Mesenchymal stem cell (in vitro differentiated cells and primary cell): ENCODE measurements around the gene CELF4.

Experiments used
- DNase-seq: peaks from one replicate; pipeline ENCODE4 v3.0.0-alpha.2; 2013
- H2AFZ ChIP-seq: one replicate; pipeline ENCODE4 v1.6.1; 2013; ENCODE audit warnings: low read depth, mild to moderate bottlenecking, control low read depth, inconsistent platforms, low read length, moderate library complexity
- H2AK5ac ChIP-seq: 2 replicates; pipeline ENCODE4 v1.6.1; 2013; ENCODE audit warnings: low read length, moderate library complexity, mild to moderate bottlenecking, inconsistent platforms; ENCODE audit not compliant: severe bottlenecking
- H2BK120ac ChIP-seq: one replicate; pipeline ENCODE4 v1.6.1; 2013; ENCODE audit warnings: low read depth, mild to moderate bottlenecking, inconsistent platforms, low read length, moderate library complexity
- H2BK12ac ChIP-seq, 2 experiments: one replicate each; pipeline ENCODE4 v1.6.1; 2013; ENCODE audit warnings: inconsistent platforms in 2 of 2, low read length in 2 of 2, mild to moderate bottlenecking in 2 of 2, moderate library complexity in 2 of 2, control low read depth in 1 of 2
- H2BK15ac ChIP-seq: one replicate; pipeline ENCODE4 v1.6.1; 2013; ENCODE audit warnings: mild to moderate bottlenecking, low read depth, inconsistent platforms; ENCODE audit not compliant: poor library complexity, severe bottlenecking
- H2BK5ac ChIP-seq: 2 replicates; pipeline ENCODE4 v1.6.1; 2013; ENCODE audit warnings: low read depth, mild to moderate bottlenecking, low read length, control low read depth, inconsistent platforms; ENCODE audit not compliant: poor library complexity, severe bottlenecking
- H3K14ac ChIP-seq, 2 experiments: one replicate each; pipeline ENCODE4 v1.6.1; 2013; ENCODE audit warnings: inconsistent platforms in 2 of 2, low read length in 2 of 2, control low read depth in 1 of 2, mild to moderate bottlenecking in 1 of 2, moderate library complexity in 1 of 2
- H3K18ac ChIP-seq, 2 experiments: one replicate each; pipeline ENCODE4 v1.6.1; 2013; ENCODE audit warnings: inconsistent platforms in 2 of 2, low read length in 2 of 2, control low read depth in 1 of 2, low read depth in 1 of 2, mild to moderate bottlenecking in 1 of 2
- H3K23ac ChIP-seq, 2 experiments: one replicate each; pipeline ENCODE4 v1.6.1; 2013; ENCODE audit warnings: inconsistent platforms in 2 of 2, low read length in 2 of 2, mild to moderate bottlenecking in 2 of 2, moderate library complexity in 2 of 2, control low read depth in 1 of 2
- H3K27ac ChIP-seq: 2 replicates; pipeline ENCODE4 v1.5.1; 2013; ENCODE audit warnings: mild to moderate bottlenecking, moderate library complexity, low read length, control low read depth, inconsistent platforms; ENCODE audit not compliant: poor library complexity, severe bottlenecking
- H3K27me3 ChIP-seq, 2 experiments: 2 replicates each; pipeline versions ENCODE4 v1.6.1 to v1.7.0; 2013; ENCODE audit warnings: low read length in 2 of 2, mild to moderate bottlenecking in 2 of 2, moderate library complexity in 2 of 2, control low read depth in 1 of 2, inconsistent platforms in 1 of 2; ENCODE audit not compliant: control insufficient read depth in 1 of 2, insufficient read depth in 1 of 2
- H3K36me3 ChIP-seq, 2 experiments: 2 replicates each; pipeline versions ENCODE4 v1.6.1 to v1.7.0; 2013; ENCODE audit warnings: low read length in 2 of 2, control low read depth in 1 of 2, inconsistent platforms in 1 of 2, low read depth in 1 of 2, mild to moderate bottlenecking in 1 of 2; ENCODE audit not compliant: insufficient read depth in 2 of 2, control insufficient read depth in 1 of 2
- H3K4ac ChIP-seq, 2 experiments: one replicate each; pipeline ENCODE4 v1.6.1; 2013; ENCODE audit warnings: inconsistent platforms in 2 of 2, low read length in 2 of 2, mild to moderate bottlenecking in 2 of 2, moderate library complexity in 2 of 2, control low read depth in 1 of 2, low read depth in 1 of 2
- H3K4me1 ChIP-seq: 2 replicates; pipeline ENCODE4 v1.6.1; 2013; ENCODE audit warnings: low read depth, low read length, control low read depth; ENCODE audit not compliant: control insufficient read depth, insufficient read depth
- H3K4me2 ChIP-seq: 2 replicates; pipeline ENCODE4 v1.6.1; 2013; ENCODE audit warnings: low read length, mild to moderate bottlenecking, inconsistent platforms; ENCODE audit not compliant: poor library complexity, severe bottlenecking
- H3K4me3 ChIP-seq, 2 experiments: 2 replicates each; pipeline versions ENCODE4 v1.5.1 to v1.7.0; 2013; ENCODE audit warnings: low read length in 2 of 2, mild to moderate bottlenecking in 2 of 2, control low read depth in 1 of 2, low read depth in 1 of 2; ENCODE audit not compliant: insufficient read depth in 1 of 2
- H3K79me1 ChIP-seq: replicated peaks from 2 replicates; pipeline ENCODE4 v1.6.1; 2013; ENCODE audit warnings: mild to moderate bottlenecking, control low read depth, low read length, inconsistent platforms; ENCODE audit not compliant: poor library complexity, severe bottlenecking
- H3K9ac ChIP-seq: 2 replicates; pipeline ENCODE4 v1.7.0; 2013; ENCODE audit warnings: mild to moderate bottlenecking, low read length, moderate library complexity
- H3K9me3 ChIP-seq: 2 replicates; pipeline ENCODE4 v1.7.0; 2013; ENCODE audit warnings: mild to moderate bottlenecking, low read length; ENCODE audit not compliant: control insufficient read depth
- H4K8ac ChIP-seq: one replicate; pipeline ENCODE4 v1.6.1; 2013; ENCODE audit warnings: inconsistent platforms, mild to moderate bottlenecking, low read length, moderate library complexity
- H4K91ac ChIP-seq: one replicate; pipeline ENCODE4 v1.6.1; 2013; ENCODE audit warnings: mild to moderate bottlenecking, low read length, inconsistent platforms
- WGBS: methylation state at CpG from one replicate; pipeline ENCODE4 v1.1.7; 2013; ENCODE audit warnings: mixed read lengths; 5-methylcytosine and 5-hydroxymethylcytosine counted together

The CELF4 gene

DNA sequence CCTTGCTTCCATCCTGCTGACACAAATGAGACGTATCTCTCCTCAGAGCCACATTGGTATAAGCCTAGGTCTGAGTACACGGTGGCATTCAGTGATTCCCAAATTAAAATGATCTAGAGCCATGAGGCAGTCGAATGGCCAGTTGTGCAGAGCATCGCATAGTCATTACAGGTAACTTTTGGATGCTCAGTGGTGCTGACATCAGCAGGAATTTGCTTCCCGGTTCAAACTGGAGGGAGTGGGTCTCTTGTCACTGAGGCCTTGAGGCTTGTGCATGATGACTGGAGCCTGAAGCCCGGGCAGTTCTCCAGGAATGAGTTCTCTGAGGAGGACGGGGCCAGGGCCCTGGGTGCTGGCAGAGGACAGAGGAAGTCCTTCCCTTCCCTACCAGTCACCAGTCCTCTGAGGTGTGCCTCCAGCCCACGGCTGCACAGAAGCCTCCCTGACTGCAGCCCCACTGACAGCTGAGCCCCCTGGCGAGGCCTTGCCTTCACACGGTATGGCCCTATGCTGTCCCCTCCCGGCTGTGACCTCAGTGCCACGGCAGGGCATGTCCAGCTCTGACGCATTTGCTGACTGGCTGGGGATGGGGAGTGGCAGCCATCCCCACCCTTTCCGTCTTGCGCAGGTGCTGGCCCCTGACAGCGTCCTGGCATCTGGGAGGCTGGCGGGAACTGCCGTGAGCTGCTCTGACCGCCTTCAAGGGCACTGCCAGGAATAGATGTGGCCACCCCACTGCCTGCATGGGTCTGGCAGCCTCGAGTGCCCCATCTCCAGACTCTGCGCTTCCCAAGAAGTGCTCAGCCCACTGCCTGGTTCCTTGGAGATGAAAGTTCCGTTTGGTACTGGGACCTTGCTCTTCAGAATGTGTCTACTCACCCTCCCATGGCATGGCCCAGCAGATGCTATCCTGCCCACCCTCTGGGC, 117.4 kb downstream of the CELF4 start:
- H2BK5ac ChIP-seq = no peak overlapping the region
- H3K14ac ChIP-seq = peak overlapping the region in 1 of 2 experiments; percentile 9
- H3K36me3 ChIP-seq = no peaks in the 10 kb centered on the region
- no peak overlapping the region for H3K27ac ChIP-seq
- peak overlapping the region; percentile 74 for H4K91ac ChIP-seq
- no peak overlapping the region for H2AK5ac ChIP-seq
- peak overlapping the region in 1 of 2 experiments; percentile 52 for H2BK12ac ChIP-seq
- WGBS = 88% methylated on average over 22 of the region's 22 CpGs
- H4K8ac ChIP-seq = no peak overlapping the region
- no peaks in the 10 kb centered on the region for H3K9me3 ChIP-seq
- H2AFZ ChIP-seq = no peak overlapping the region
- no peak overlapping the region for H2BK15ac ChIP-seq
- H3K23ac ChIP-seq = no peak overlapping the region
- peaks cover 4% of the 10 kb centered on the region for H3K4me1 ChIP-seq
- H3K18ac ChIP-seq = peak overlapping the region in 1 of 2 experiments; percentile 50
- H2BK120ac ChIP-seq = no peak overlapping the region
- no peak for DNase-seq
- no peak overlapping the region for H3K9ac ChIP-seq
- H3K4me2 ChIP-seq = no peak overlapping the region
- peak overlapping the region in 1 of 2 experiments; percentile 7 for H3K4me3 ChIP-seq
- H3K27me3 ChIP-seq = peaks cover 57 to 72% of the 10 kb centered on the region in 2 experiments
- no peak overlapping the region for H3K4ac ChIP-seq
- H3K79me1 ChIP-seq = no peaks in the 10 kb centered on the region

DNA sequence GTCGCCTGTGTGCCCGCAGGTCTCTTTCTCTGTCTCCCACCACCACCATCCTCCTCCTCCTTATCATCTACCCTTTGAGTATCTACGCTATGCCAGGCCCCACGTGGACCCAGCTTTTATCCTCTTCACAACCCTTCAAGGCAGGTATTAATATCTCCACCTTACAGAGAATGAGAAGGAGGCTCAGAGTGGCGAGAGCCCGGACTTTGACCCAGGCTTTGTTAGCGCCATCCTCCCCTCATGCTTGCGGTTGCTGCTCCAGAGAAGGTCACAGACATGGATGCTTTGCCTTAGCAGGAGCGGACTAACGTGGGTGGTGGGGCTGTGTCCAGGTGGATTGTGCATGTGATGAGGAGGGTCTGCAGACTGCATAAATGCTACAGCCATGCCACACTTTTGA, 119.8 kb downstream of the CELF4 start:
- no peak overlapping the region for H3K4me3 ChIP-seq

GRCh38 chr18:37445368-37445767, 120.2 kb downstream of the CELF4 start:
- no peak for DNase-seq
- H3K79me1 ChIP-seq = no peaks in the 10 kb centered on the region
- no peak overlapping the region for H3K18ac ChIP-seq
- H2BK120ac ChIP-seq = no peak overlapping the region
- H3K4me2 ChIP-seq = no peak overlapping the region
- H3K27ac ChIP-seq = no peak overlapping the region
- peaks cover 43 to 78% of the 10 kb centered on the region in 2 experiments for H3K27me3 ChIP-seq
- no peak overlapping the region for H2AFZ ChIP-seq
- no peak overlapping the region for H3K14ac ChIP-seq
- H3K9me3 ChIP-seq = no peaks in the 10 kb centered on the region
- no peaks in the 10 kb centered on the region for H3K36me3 ChIP-seq
- H3K9ac ChIP-seq = no peak overlapping the region
- no peak overlapping the region for H4K91ac ChIP-seq
- H3K4ac ChIP-seq = no peak overlapping the region
- WGBS = 37% methylated on average over 6 of the region's 7 CpGs
- H3K23ac ChIP-seq = no peak overlapping the region
- no peak overlapping the region for H3K4me3 ChIP-seq
- H4K8ac ChIP-seq = no peak overlapping the region
- no peak overlapping the region for H2BK12ac ChIP-seq
- peaks cover under 1% of the 10 kb centered on the region for H3K4me1 ChIP-seq
- H2BK15ac ChIP-seq = no peak overlapping the region
- no peak overlapping the region for H2AK5ac ChIP-seq
- no peak overlapping the region for H2BK5ac ChIP-seq

More for the DNA sequence above, 119.8 kb downstream of the CELF4 start:
- no peak overlapping the region for H3K23ac ChIP-seq
- no peak overlapping the region for H2AFZ ChIP-seq
- no peak overlapping the region for H3K4me2 ChIP-seq
- no peak overlapping the region for H3K27ac ChIP-seq
- H2BK120ac ChIP-seq = no peak overlapping the region
- H3K4ac ChIP-seq = no peak overlapping the region
- no peak for DNase-seq
- no peaks in the 10 kb centered on the region for H3K9me3 ChIP-seq
- H2BK5ac ChIP-seq = no peak overlapping the region
- H4K91ac ChIP-seq = no peak overlapping the region
- H2BK15ac ChIP-seq = no peak overlapping the region
- WGBS = 92% methylated on average over 8 of the region's 10 CpGs
- peaks cover 47 to 73% of the 10 kb centered on the region in 2 experiments for H3K27me3 ChIP-seq
- no peaks in the 10 kb centered on the region for H3K36me3 ChIP-seq
- no peak overlapping the region for H2AK5ac ChIP-seq
- H3K79me1 ChIP-seq = no peaks in the 10 kb centered on the region
- H3K18ac ChIP-seq = no peak overlapping the region
- H3K4me1 ChIP-seq = peaks cover 4% of the 10 kb centered on the region
- peak overlapping the region in 1 of 2 experiments; percentile 16 for H2BK12ac ChIP-seq
- H4K8ac ChIP-seq = no peak overlapping the region
- no peak overlapping the region for H3K9ac ChIP-seq
- no peak overlapping the region for H3K14ac ChIP-seq

DNA sequence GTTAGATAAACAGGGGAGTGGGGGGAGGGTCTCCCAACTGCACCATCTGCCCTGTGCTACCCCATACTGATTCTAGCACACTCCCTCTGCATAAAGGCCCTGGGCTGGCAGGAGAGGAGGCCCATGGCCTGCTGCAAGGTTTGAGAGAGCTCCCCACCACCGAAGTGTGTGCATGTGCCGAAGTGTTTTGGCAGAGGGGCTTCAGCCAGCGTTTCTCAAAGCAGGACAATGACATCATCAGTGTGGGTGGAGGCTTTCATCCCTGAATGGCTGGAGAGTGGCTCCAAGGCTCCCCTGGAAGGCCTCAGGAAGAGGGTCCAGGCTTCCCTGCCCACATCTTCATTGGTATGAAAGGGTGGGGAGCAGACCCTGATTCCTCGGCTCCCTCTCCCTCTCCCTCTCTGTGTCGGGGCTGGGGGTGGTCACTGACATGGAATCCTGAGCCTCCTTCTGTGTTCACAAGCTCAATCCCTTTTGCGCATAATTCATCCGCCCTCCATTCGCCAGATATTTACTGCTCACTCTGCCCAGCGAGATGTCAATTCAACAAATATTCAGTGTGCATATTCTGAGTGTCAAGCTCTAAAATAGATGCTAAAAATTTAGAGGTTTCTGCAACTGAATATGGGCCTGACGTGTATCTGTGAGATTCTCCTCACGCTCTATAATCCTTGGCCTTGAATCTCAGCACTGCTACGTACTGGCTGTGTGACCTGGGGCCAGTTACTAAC, 122.1 kb downstream of the CELF4 start:
- Histone ChIP-seq H3K9ac (no peak overlapping the region), H3K14ac (no peak overlapping the region), H3K4me2 (no peak overlapping the region), H3K27ac (no peak overlapping the region), H3K27me3 (peaks cover 34 to 79% of the 10 kb centered on the region in 2 experiments), H4K8ac (no peak overlapping the region), H2AFZ (no peak overlapping the region), H2BK120ac (no peak overlapping the region), H3K9me3 (no peaks in the 10 kb centered on the region), H3K4me3 (no peak overlapping the region), H3K4ac (no peak overlapping the region), H2AK5ac (no peak overlapping the region), H3K79me1 (no peaks in the 10 kb centered on the region), H2BK5ac (no peak overlapping the region), H3K36me3 (no peaks in the 10 kb centered on the region), H3K18ac (no peak overlapping the region), H3K23ac (no peak overlapping the region), H3K4me1 (no peaks in the 10 kb centered on the region), H2BK12ac (no peak overlapping the region), H4K91ac (no peak overlapping the region), H2BK15ac (no peak overlapping the region)
- DNase-seq = no peak
- WGBS = 79% methylated on average over 11 of the region's 12 CpGs
